ENCODE data around the gene TNRC18. TPM values are rescaled to one million over a fixed set of nuclear protein-coding genes. Genes with fewer than 3 reads are reported as not detected.
A peak's percentile ranks its signal among the peaks of the same experiment; 100 is the strongest.

Gene TNRC18
- total and polyA plus RNA-seq, 2 experiments from 2014 or later, result 18.1 to 52.8 TPM

- no peaks in the 10 kb centered on the region for H3K9me3 ChIP-seq (ENCODE audit: low read depth)
- no peaks in the 10 kb centered on the region for H3K9me2 ChIP-seq (replicated peaks; ENCODE audit: insufficient read depth)
- no peak for TF ChIP-seq CTCF (IDR thresholded peaks at IDR 0.05; ENCODE audit: poor library complexity)
- no peak for TF ChIP-seq EZH2phosphoT487 (IDR thresholded peaks at IDR 0.05; ENCODE audit: low read depth, severe bottlenecking, unreplicated experiment)
- no peak for TF ChIP-seq EZH2 (IDR thresholded peaks at IDR 0.05; ENCODE audit: borderline replicate concordance)
- H4K20me1 ChIP-seq (ENCODE audit: insufficient read depth, poor library complexity, severe bottlenecking), result peaks cover 81% of the 10 kb centered on the region
- no peak overlapping the region for H3K4me2 ChIP-seq
- no peaks in the 10 kb centered on the region for H3K27me3 ChIP-seq
- H3K4me1 ChIP-seq (ENCODE audit: insufficient read depth), result peaks cover 19% of the 10 kb centered on the region
- no peak overlapping the region for H3K27ac ChIP-seq
- H2AFZ ChIP-seq, result no peak overlapping the region
- H3K4me3 ChIP-seq, result no peak overlapping the region
- DNase-seq (ENCODE audit: low spot score), result no peak
- peaks cover 86% of the 10 kb centered on the region for H3K79me2 ChIP-seq
- H3K36me3 ChIP-seq (replicated peaks; ENCODE audit: insufficient read depth, low read depth), result no peaks in the 10 kb centered on the region
- WGBS (ENCODE audit: low lambda C conversion rate, missing lambda C conversion rate), result 85% methylated on average over 6 of the region's 6 CpGs
These were observed 39.0 kb downstream of the TNRC18 start for GRCh38 chr7:5384618-5385017.

- no peaks in the 10 kb centered on the region for H3K36me3 ChIP-seq (replicated peaks; ENCODE audit: insufficient read depth, low read depth)
- no peak overlapping the region for H3K4me3 ChIP-seq
- H3K9me3 ChIP-seq (ENCODE audit: low read depth), result no peaks in the 10 kb centered on the region
- H3K4me1 ChIP-seq (ENCODE audit: insufficient read depth), result peaks cover 19% of the 10 kb centered on the region
- no peaks in the 10 kb centered on the region for H3K9me2 ChIP-seq (replicated peaks; ENCODE audit: insufficient read depth)
- no peak overlapping the region for H3K27ac ChIP-seq
- peak overlapping the region; percentile 70 for H3K4me2 ChIP-seq
- TF ChIP-seq EZH2phosphoT487 (IDR thresholded peaks at IDR 0.05; ENCODE audit: low read depth, severe bottlenecking, unreplicated experiment) (no peak), CTCF (IDR thresholded peaks at IDR 0.05; ENCODE audit: poor library complexity) (no peak), EZH2 (IDR thresholded peaks at IDR 0.05; ENCODE audit: borderline replicate concordance) (no peak)
- WGBS (ENCODE audit: low lambda C conversion rate, missing lambda C conversion rate), result 88% methylated on average over 16 of the region's 16 CpGs
- H3K27me3 ChIP-seq, result no peaks in the 10 kb centered on the region
- no peak for DNase-seq (ENCODE audit: low spot score)
- H2AFZ ChIP-seq, result no peak overlapping the region
- H4K20me1 ChIP-seq (ENCODE audit: insufficient read depth, poor library complexity, severe bottlenecking), result peaks cover 89% of the 10 kb centered on the region
- peaks cover 95% of the 10 kb centered on the region for H3K79me2 ChIP-seq
These were observed 40.1 kb downstream of the TNRC18 start for GRCh38 chr7:5383314-5384098.

DNA sequence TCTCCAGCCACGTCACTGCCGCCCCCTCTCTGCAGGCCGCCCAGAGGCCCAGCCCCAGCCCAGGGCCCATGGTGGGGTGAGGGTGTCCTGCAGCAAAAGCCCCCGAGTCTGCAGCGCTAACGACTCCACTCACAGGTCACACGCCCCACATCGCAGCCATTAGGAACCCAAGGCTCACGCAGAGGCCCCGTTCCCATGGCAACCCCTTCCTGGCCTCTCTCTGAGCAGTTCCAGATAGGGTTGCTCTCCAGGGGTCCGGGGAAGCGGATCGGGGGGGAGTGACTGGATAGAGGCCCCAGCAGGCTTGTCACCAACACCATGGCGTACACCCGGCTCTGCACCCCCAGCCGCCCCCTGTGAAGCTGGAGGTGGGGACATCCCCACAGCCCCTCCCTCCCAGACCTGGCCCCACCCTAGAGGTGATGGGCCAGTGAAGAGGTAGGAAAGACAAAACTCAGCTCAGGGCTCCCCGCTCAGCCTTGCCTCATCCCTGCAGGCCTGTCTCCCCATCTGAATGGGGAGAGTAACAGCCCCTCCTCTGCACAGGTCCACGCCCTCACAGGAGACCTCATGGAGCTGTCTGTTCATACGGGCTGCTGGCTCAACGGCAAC, 41.2 kb downstream of the TNRC18 start:
- H3K9me3 ChIP-seq (ENCODE audit: low read depth), result no peaks in the 10 kb centered on the region
- H2AFZ ChIP-seq, result no peak overlapping the region
- H3K4me2 ChIP-seq, result peak overlapping the region; percentile 70
- no peak for TF ChIP-seq EZH2 (IDR thresholded peaks at IDR 0.05; ENCODE audit: borderline replicate concordance)
- no peaks in the 10 kb centered on the region for H3K9me2 ChIP-seq (replicated peaks; ENCODE audit: insufficient read depth)
- 54% methylated on average over 18 of the region's 20 CpGs for WGBS (ENCODE audit: low lambda C conversion rate, missing lambda C conversion rate)
- peaks cover 19% of the 10 kb centered on the region for H3K4me1 ChIP-seq (ENCODE audit: insufficient read depth)
- H3K4me3 ChIP-seq, result no peak overlapping the region
- peaks cover 98% of the 10 kb centered on the region for H4K20me1 ChIP-seq (ENCODE audit: insufficient read depth, poor library complexity, severe bottlenecking)
- H3K79me2 ChIP-seq, result peaks cover 98% of the 10 kb centered on the region
- peak overlapping the region; percentile 31 for H3K27ac ChIP-seq
- H3K36me3 ChIP-seq (replicated peaks; ENCODE audit: insufficient read depth, low read depth), result no peaks in the 10 kb centered on the region
- H3K27me3 ChIP-seq, result no peaks in the 10 kb centered on the region
- DNase-seq (ENCODE audit: low spot score), result peak; percentile 75

GRCh38 chr7:5381071-5381772, 42.4 kb downstream of the TNRC18 start:
- TF ChIP-seq EZH2 (IDR thresholded peaks at IDR 0.05; ENCODE audit: borderline replicate concordance) (no peak), CTCF (IDR thresholded peaks at IDR 0.05; ENCODE audit: poor library complexity) (no peak), EZH2phosphoT487 (IDR thresholded peaks at IDR 0.05; ENCODE audit: low read depth, severe bottlenecking, unreplicated experiment) (no peak)
- Histone ChIP-seq H3K36me3 (replicated peaks; ENCODE audit: insufficient read depth, low read depth) (no peaks in the 10 kb centered on the region), H4K20me1 (ENCODE audit: insufficient read depth, poor library complexity, severe bottlenecking) (peaks cover 97% of the 10 kb centered on the region), H3K4me3 (no peak overlapping the region), H3K4me1 (ENCODE audit: insufficient read depth) (peaks cover 19% of the 10 kb centered on the region), H3K9me3 (ENCODE audit: low read depth) (no peaks in the 10 kb centered on the region), H3K27me3 (no peaks in the 10 kb centered on the region), H3K79me2 (peaks cover 98% of the 10 kb centered on the region), H3K4me2 (no peak overlapping the region), H2AFZ (no peak overlapping the region), H3K9me2 (replicated peaks; ENCODE audit: insufficient read depth) (no peaks in the 10 kb centered on the region), H3K27ac (no peak overlapping the region)
- WGBS (ENCODE audit: low lambda C conversion rate, missing lambda C conversion rate), result 87% methylated on average over 11 of the region's 11 CpGs
- no peak for DNase-seq (ENCODE audit: low spot score)
